ENCODE data around the gene PIP4K2A.

The PIP4K2A gene

DNA sequence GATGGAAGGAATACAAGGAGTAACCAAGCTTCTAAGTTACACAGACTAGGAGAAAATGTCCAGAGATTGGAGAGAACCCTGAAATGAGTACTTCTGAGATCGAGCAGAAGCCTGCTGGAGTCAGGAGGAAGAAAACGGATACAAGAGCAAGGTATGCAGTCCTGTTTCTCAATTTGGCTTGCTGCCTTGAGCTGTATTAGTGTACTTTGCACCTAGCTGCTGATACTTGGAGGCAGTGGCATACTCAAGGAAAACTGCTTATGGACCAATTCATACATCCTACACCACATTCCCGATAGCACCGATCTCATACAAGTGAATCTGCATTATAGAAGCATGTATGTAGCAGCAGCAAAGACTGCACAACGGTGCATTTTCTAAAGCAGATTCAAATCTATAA, 14.4 kb downstream of the PIP4K2A start:
- H2AFZ ChIP-seq (ENCODE audit: low read length): no peak overlapping the region

DNA sequence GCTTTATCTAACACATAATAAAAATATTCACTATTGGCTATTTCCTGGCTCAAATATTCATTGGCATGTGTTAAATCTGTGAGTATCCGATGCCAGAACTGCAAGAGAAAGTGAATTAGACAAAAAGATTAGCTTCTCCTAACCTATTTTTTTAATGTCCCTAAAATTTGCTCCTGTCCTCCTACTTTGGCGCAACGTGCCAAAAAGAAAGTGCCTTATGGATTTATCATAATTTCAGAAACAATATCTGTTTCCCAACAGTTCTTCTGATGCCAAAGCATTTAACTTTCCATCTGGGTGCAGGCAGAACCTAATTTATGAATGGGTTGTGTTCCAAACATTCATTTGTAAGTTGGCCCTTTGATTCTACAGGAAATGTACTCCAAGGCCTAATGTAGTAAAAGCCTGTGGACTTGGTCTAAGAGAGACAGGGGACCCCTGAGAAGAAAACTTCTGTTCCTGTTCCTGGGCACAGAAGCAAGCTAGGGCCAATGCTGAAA, 15.4 kb downstream of the PIP4K2A start:
- no peak overlapping the region for H3K9ac ChIP-seq (ENCODE audit: low read depth, low read length, poor library complexity)
- H3K79me1 ChIP-seq (ENCODE audit: low read depth, low read length): peaks cover 1% of the 10 kb centered on the region
- H3K27ac ChIP-seq (replicated peaks; ENCODE audit: low read length): no peak overlapping the region
- no peak overlapping the region for H4K91ac ChIP-seq (ENCODE audit: low read depth, low read length, poor library complexity)
- H3K4ac ChIP-seq (ENCODE audit: low read length): no peak overlapping the region
- H4K8ac ChIP-seq (ENCODE audit: low read depth, low read length): no peak overlapping the region
- no peak overlapping the region for H3K23ac ChIP-seq (ENCODE audit: low read depth, low read length, poor library complexity)
- H3K27me3 ChIP-seq (ENCODE audit: control insufficient read depth in 3 of 3, insufficient read depth in 3 of 3, low read depth in 1 of 3, low read length in 3 of 3): no peaks in the 10 kb centered on the region
- no peak for DNase-seq (ENCODE audit: low spot score)
- no peak overlapping the region for H3K18ac ChIP-seq (ENCODE audit: low read length)
- H2BK5ac ChIP-seq (ENCODE audit: low read length): no peak overlapping the region
- no peak overlapping the region for H3K14ac ChIP-seq (ENCODE audit: low read length)
- H2AK5ac ChIP-seq (ENCODE audit: low read depth, low read length): no peak overlapping the region
- H3K4me1 ChIP-seq (ENCODE audit: control insufficient read depth in 2 of 2, insufficient read depth in 1 of 2, low read depth in 1 of 2, low read length in 2 of 2): peaks cover 4% of the 10 kb centered on the region in 2 donors
- no peak overlapping the region for H3K4me3 ChIP-seq (ENCODE audit: low read length in 2 of 2)
- H2AFZ ChIP-seq (ENCODE audit: low read length): no peak overlapping the region
- no peak overlapping the region for H2BK15ac ChIP-seq (ENCODE audit: low read length)
- no peaks in the 10 kb centered on the region for H3K36me3 ChIP-seq (replicated peaks in 1 of 2; ENCODE audit: control insufficient read depth in 2 of 2, insufficient read depth in 2 of 2, low read length in 2 of 2)
- H2BK12ac ChIP-seq (ENCODE audit: low read length): no peak overlapping the region
- no peak overlapping the region for H3K4me2 ChIP-seq (ENCODE audit: insufficient read depth, low read length, poor library complexity, severe bottlenecking)
- WGBS, 2 donors (ENCODE audit: extremely low coverage in 2 of 2, insufficient read length in 2 of 2, insufficient replicate concordance in 1 of 2): no CpG with 5 or more reads among the region's 3 CpGs
- peaks cover 0 to 5% of the 10 kb centered on the region in 2 donors for H3K9me3 ChIP-seq (replicated peaks in 1 of 2; ENCODE audit: control insufficient read depth in 2 of 2, insufficient read depth in 1 of 2, low read depth in 1 of 2, low read length in 2 of 2)
- no peak overlapping the region for H2BK120ac ChIP-seq (ENCODE audit: low read depth, low read length)

More for the DNA sequence above, 14.4 kb downstream of the PIP4K2A start:
- H4K91ac ChIP-seq (ENCODE audit: low read depth, low read length, poor library complexity): no peak overlapping the region
- H3K36me3 ChIP-seq (replicated peaks in 1 of 2; ENCODE audit: control insufficient read depth in 2 of 2, insufficient read depth in 2 of 2, low read length in 2 of 2): no peaks in the 10 kb centered on the region
- peaks cover 0 to 5% of the 10 kb centered on the region in 2 donors for H3K9me3 ChIP-seq (replicated peaks in 1 of 2; ENCODE audit: control insufficient read depth in 2 of 2, insufficient read depth in 1 of 2, low read depth in 1 of 2, low read length in 2 of 2)
- no peak overlapping the region for H2AK5ac ChIP-seq (ENCODE audit: low read depth, low read length)
- no peak overlapping the region for H2BK120ac ChIP-seq (ENCODE audit: low read depth, low read length)
- no peak overlapping the region for H3K23ac ChIP-seq (ENCODE audit: low read depth, low read length, poor library complexity)
- H2BK15ac ChIP-seq (ENCODE audit: low read length): no peak overlapping the region
- no CpG with 5 or more reads among the region's 5 CpGs for WGBS, 2 donors (ENCODE audit: extremely low coverage in 2 of 2, insufficient read length in 2 of 2, insufficient replicate concordance in 1 of 2)
- H3K4me3 ChIP-seq (ENCODE audit: low read length in 2 of 2): no peak overlapping the region
- DNase-seq (ENCODE audit: low spot score): no peak
- H3K27me3 ChIP-seq (ENCODE audit: control insufficient read depth in 3 of 3, insufficient read depth in 3 of 3, low read depth in 1 of 3, low read length in 3 of 3): no peaks in the 10 kb centered on the region
- H4K8ac ChIP-seq (ENCODE audit: low read depth, low read length): no peak overlapping the region
- no peak overlapping the region for H3K4me2 ChIP-seq (ENCODE audit: insufficient read depth, low read length, poor library complexity, severe bottlenecking)
- H3K4me1 ChIP-seq (ENCODE audit: control insufficient read depth in 2 of 2, insufficient read depth in 1 of 2, low read depth in 1 of 2, low read length in 2 of 2): peaks cover 4% of the 10 kb centered on the region in 2 donors
- no peak overlapping the region for H3K18ac ChIP-seq (ENCODE audit: low read length)
- no peak overlapping the region for H2BK5ac ChIP-seq (ENCODE audit: low read length)
- no peak overlapping the region for H3K4ac ChIP-seq (ENCODE audit: low read length)
- no peak overlapping the region for H3K9ac ChIP-seq (ENCODE audit: low read depth, low read length, poor library complexity)
- H3K14ac ChIP-seq (ENCODE audit: low read length): no peak overlapping the region
- H2BK12ac ChIP-seq (ENCODE audit: low read length): no peak overlapping the region
- H3K79me1 ChIP-seq (ENCODE audit: low read depth, low read length): peaks cover 1% of the 10 kb centered on the region
- H3K27ac ChIP-seq (replicated peaks; ENCODE audit: low read length): no peak overlapping the region

DNA sequence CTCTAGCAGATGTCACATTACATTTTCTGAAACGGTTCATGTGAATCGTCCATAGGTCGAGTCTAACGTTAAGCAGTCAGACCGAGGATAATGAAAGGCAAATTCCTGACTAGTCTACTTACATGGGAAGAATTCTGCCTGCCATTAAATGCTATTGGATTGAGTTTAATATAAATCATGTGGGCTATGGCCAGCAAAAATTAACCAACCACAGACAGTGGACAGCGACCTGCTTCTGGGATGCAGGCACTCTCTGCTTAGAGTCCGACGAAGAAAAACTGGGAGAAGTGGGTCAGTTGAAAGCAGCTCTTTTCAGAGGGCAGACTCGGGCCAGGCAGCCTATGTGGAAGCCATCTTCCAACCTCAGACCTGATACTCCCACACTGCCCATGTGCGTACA, 16.6 kb downstream of the PIP4K2A start:
- no CpG with 5 or more reads among the region's 10 CpGs for WGBS, 2 donors (ENCODE audit: extremely low coverage in 2 of 2, insufficient read length in 2 of 2, insufficient replicate concordance in 1 of 2)

DNA sequence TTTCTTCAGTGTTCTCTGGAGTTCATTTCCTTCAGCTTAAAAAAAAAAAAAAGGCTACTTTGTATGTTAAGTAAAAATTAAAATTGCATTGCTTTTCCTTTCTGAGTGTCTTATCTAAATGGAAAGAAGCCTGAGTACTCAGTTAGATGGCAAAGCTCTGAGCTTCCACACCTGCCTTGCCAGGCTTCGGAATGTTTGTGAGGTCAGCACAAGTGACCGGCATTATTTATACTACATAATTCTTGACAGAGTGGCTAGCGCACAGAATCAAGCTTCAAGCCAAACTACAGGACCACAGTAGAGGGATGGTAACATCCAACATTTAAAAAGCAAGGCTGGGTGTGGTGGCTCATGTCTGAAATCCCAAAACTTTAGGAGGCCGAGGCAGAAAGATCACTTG, 17.3 kb downstream of the PIP4K2A start:
- H2BK5ac ChIP-seq (ENCODE audit: low read length): no peak overlapping the region
- H3K23ac ChIP-seq (ENCODE audit: low read depth, low read length, poor library complexity): no peak overlapping the region
- peaks cover 0 to 2% of the 10 kb centered on the region in 2 donors for H3K9me3 ChIP-seq (replicated peaks in 1 of 2; ENCODE audit: control insufficient read depth in 2 of 2, insufficient read depth in 1 of 2, low read depth in 1 of 2, low read length in 2 of 2)
- H2BK15ac ChIP-seq (ENCODE audit: low read length): no peak overlapping the region
- no CpG with 5 or more reads among the region's 4 CpGs for WGBS, 2 donors (ENCODE audit: extremely low coverage in 2 of 2, insufficient read length in 2 of 2, insufficient replicate concordance in 1 of 2)
- H3K79me1 ChIP-seq (ENCODE audit: low read depth, low read length): peaks cover 1% of the 10 kb centered on the region
- no peak overlapping the region for H3K14ac ChIP-seq (ENCODE audit: low read length)
- H2BK12ac ChIP-seq (ENCODE audit: low read length): no peak overlapping the region
- peaks cover 4% of the 10 kb centered on the region in 2 donors for H3K4me1 ChIP-seq (ENCODE audit: control insufficient read depth in 2 of 2, insufficient read depth in 1 of 2, low read depth in 1 of 2, low read length in 2 of 2)
- H3K4me2 ChIP-seq (ENCODE audit: insufficient read depth, low read length, poor library complexity, severe bottlenecking): no peak overlapping the region
- H4K8ac ChIP-seq (ENCODE audit: low read depth, low read length): no peak overlapping the region
- no peak overlapping the region for H3K4ac ChIP-seq (ENCODE audit: low read length)
- no peak overlapping the region for H3K18ac ChIP-seq (ENCODE audit: low read length)
- no peaks in the 10 kb centered on the region for H3K27me3 ChIP-seq (ENCODE audit: control insufficient read depth in 3 of 3, insufficient read depth in 3 of 3, low read depth in 1 of 3, low read length in 3 of 3)
- H2AK5ac ChIP-seq (ENCODE audit: low read depth, low read length): no peak overlapping the region
- H3K36me3 ChIP-seq (replicated peaks in 1 of 2; ENCODE audit: control insufficient read depth in 2 of 2, insufficient read depth in 2 of 2, low read length in 2 of 2): no peaks in the 10 kb centered on the region
- no peak overlapping the region for H2AFZ ChIP-seq (ENCODE audit: low read length)
- no peak overlapping the region for H3K9ac ChIP-seq (ENCODE audit: low read depth, low read length, poor library complexity)
- H4K91ac ChIP-seq (ENCODE audit: low read depth, low read length, poor library complexity): no peak overlapping the region
- H2BK120ac ChIP-seq (ENCODE audit: low read depth, low read length): no peak overlapping the region
- H3K4me3 ChIP-seq (ENCODE audit: low read length in 2 of 2): no peak overlapping the region
- DNase-seq (ENCODE audit: low spot score): no peak
- no peak overlapping the region for H3K27ac ChIP-seq (replicated peaks; ENCODE audit: low read length)

More for the DNA sequence above, 16.6 kb downstream of the PIP4K2A start:
- Histone ChIP-seq H3K18ac (ENCODE audit: low read length) (no peak overlapping the region), H3K36me3 (replicated peaks in 1 of 2; ENCODE audit: control insufficient read depth in 2 of 2, insufficient read depth in 2 of 2, low read length in 2 of 2) (no peaks in the 10 kb centered on the region), H2BK5ac (ENCODE audit: low read length) (no peak overlapping the region), H3K4me3 (ENCODE audit: low read length in 2 of 2) (no peak overlapping the region), H3K9me3 (replicated peaks in 1 of 2; ENCODE audit: control insufficient read depth in 2 of 2, insufficient read depth in 1 of 2, low read depth in 1 of 2, low read length in 2 of 2) (peaks cover 0 to 4% of the 10 kb centered on the region in 2 donors), H3K23ac (ENCODE audit: low read depth, low read length, poor library complexity) (no peak overlapping the region), H3K9ac (ENCODE audit: low read depth, low read length, poor library complexity) (no peak overlapping the region), H3K4me2 (ENCODE audit: insufficient read depth, low read length, poor library complexity, severe bottlenecking) (no peak overlapping the region), H4K91ac (ENCODE audit: low read depth, low read length, poor library complexity) (no peak overlapping the region), H3K4me1 (ENCODE audit: control insufficient read depth in 2 of 2, insufficient read depth in 1 of 2, low read depth in 1 of 2, low read length in 2 of 2) (peaks cover 4% of the 10 kb centered on the region in 2 donors), H4K8ac (ENCODE audit: low read depth, low read length) (no peak overlapping the region), H2AFZ (ENCODE audit: low read length) (no peak overlapping the region), H3K4ac (ENCODE audit: low read length) (no peak overlapping the region), H2BK15ac (ENCODE audit: low read length) (no peak overlapping the region), H3K27me3 (ENCODE audit: control insufficient read depth in 3 of 3, insufficient read depth in 3 of 3, low read depth in 1 of 3, low read length in 3 of 3) (no peaks in the 10 kb centered on the region), H3K14ac (ENCODE audit: low read length) (no peak overlapping the region), H2BK120ac (ENCODE audit: low read depth, low read length) (no peak overlapping the region), H3K27ac (replicated peaks; ENCODE audit: low read length) (no peak overlapping the region), H3K79me1 (ENCODE audit: low read depth, low read length) (peaks cover 1% of the 10 kb centered on the region), H2BK12ac (ENCODE audit: low read length) (no peak overlapping the region), H2AK5ac (ENCODE audit: low read depth, low read length) (no peak overlapping the region)
- no peak for DNase-seq (ENCODE audit: low spot score)
